DMS114 treated with DMSO at 0.1 percent for 48 hours (cell line): ENCODE results near the gene SLC34A3.

ENCODE experiments used
- DNase-seq: peaks from one replicate; lab custom pipeline; 2025; ENCODE audit not compliant: unreplicated experiment; lab: John Stamatoyannopoulos, UW

Gene SLC34A3

GRCh38 chr9:137230705-137231371 is at the start of gene SLC34A3:
Gene SLC34A3 (plus strand): TSS chr9:137230901. CDS start chr9:137231703, 802 bp downstream.
- DNase-seq, result no peak

GRCh38 chr9:137181680-137182079 is 49.0 kb upstream of the SLC34A3 start:
- DNase-seq, result no peak

DNA sequence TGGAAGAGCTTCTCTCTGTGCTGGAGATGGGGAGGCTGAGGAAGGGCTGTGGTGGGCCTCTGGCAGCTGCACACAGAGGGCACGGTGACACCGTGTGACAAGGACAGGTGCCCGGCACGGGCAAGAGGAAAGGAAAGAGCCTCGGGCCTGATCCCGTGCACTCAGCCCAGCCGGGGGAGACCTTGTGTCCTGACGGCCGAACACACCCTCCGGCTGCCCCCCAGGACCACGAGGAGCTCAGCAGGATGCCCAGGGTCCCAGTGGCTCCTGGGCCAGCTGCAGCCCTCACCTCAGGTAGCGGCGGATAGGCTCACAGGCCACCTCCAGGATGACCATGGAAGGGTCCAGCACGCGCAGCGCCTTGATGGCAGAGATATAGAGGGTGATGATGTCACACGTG is 47.9 kb upstream of the SLC34A3 start:
- no peak for DNase-seq

DNA sequence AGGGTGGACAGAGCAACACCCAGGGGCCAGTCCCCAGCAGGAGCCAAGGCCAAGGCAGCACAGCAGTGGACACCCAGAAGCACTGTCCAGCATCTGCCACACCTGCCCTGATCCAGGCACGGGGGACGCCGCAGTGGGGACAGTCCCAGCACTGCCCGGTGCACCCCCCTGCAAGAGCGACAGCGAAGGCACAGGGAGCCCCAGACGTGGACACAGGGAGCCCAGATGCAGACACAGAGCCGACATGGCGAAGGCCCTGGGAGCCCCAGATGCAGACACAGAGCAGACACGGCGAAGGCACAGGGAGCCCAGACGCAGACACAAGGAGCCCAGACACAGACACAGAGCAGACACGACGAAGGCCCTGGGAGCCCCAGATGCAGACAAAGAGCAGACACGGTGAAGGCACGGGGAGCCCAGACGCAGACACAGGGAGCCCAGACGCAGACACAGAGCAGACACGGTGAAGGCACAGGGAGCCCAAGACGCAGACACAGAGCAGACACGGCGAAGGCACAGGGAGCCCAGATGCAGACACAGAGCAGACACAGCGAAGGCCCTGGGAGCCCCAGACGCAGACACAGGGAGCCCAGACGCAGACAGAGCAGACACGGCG is 46.6 kb upstream of the SLC34A3 start:
- no peak for DNase-seq

- no peak for DNase-seq
Measured at GRCh38 chr9:137184881-137185660, 45.6 kb upstream of the SLC34A3 start.

DNA sequence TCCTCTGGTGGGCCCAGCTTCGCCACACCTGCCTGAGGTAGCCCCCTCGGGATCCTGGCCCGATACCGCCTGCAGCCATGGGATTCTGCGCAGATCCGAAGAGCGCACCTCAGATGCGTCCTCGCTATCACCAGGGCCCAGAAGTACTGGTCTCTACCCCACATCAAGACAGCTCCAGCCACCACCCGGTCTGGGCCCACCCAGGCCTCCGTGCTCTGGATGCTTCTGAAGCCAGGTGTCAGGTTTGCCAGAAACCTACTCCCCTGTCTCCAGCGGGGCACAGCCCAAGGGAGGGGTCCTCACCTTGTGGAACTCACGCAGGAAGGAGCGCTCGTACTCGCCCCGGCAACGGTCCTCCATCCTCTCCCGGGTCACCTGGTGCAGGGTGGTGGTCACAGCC is 44.8 kb upstream of the SLC34A3 start:
- DNase-seq, result no peak

DNA sequence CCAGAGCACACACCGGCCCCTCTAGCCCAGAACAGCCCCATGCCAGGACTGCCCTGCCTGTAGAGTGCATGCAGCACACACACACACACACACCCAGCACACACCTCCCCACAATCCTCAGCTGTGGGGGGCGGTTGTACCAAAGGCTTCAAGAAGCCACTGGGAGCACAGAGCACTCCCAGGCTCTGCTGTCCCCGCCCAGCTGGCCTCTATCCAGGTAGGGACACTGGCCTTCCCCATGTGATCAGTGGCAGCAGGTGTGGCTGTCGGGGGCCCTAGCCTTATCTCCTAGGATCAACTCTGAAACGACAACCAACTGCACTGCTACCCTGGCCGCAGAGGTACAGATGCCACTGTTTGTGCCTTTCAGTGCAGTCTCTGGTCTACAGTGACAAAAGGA is 44.3 kb upstream of the SLC34A3 start:
- no peak for DNase-seq

- no peak for DNase-seq
Measured at GRCh38 chr9:137187386-137187785, 43.3 kb upstream of the SLC34A3 start.

DNA sequence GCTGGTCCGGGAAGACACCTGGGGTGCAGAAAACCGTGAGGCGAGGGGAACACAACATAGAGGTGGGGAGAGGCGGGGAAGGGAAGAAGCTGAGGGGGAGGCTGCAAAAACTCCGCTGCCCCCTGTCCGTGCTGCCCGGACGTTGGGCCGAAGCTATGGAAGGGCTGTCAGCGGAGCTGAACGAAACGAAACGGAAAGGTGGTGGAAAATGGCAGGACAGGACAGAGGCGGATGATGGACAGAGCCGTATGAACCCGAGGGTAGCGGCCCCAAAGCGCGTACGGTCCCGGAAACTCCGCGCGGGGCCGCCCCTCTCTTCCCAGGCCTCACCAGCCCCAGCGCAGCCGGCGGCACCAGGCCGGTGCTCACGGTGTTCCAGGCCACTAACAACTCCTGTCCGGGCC is 42.6 kb upstream of the SLC34A3 start:
- DNase-seq, result no peak

GRCh38 chr9:137188490-137189296 is 42.0 kb upstream of the SLC34A3 start, which contains the start of the genes ANAPC2 and SSNA1:
Gene ANAPC2 (minus strand): TSS chr9:137188560. CDS start chr9:137188532, 28 bp downstream.
Gene SSNA1 (plus strand): TSS chr9:137188676. CDS start chr9:137188727, 51 bp downstream.
- DNase-seq, result peak; percentile 61

GRCh38 chr9:137189297-137190295 is 41.1 kb upstream of the SLC34A3 start:
- DNase-seq, result no peak

- no peak for DNase-seq
Measured at GRCh38 chr9:137190315-137190856, 40.3 kb upstream of the SLC34A3 start.

- DNase-seq, result no peak
Measured at GRCh38 chr9:137191245-137191644, 39.5 kb upstream of the SLC34A3 start.

- no peak for DNase-seq
Measured at GRCh38 chr9:137191691-137192447, 38.8 kb upstream of the SLC34A3 start.

DNA sequence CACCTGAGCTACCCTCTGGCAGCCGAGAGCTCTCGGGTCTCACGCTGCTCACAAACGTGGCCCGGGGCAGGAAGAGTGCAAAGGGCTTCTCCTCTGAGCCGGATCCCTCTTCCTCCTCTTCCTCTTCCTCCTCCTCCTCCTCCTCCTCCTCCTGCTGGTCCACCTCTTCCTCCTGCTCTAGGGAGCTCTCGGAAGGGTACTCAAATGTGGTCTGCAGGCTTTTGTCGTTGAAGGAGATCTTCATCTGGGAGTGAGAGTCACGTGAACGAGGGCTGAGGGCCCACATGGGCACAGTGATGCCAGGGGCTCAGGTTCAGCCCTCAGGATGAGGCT is 38.3 kb upstream of the SLC34A3 start:
- DNase-seq, result no peak

DNA sequence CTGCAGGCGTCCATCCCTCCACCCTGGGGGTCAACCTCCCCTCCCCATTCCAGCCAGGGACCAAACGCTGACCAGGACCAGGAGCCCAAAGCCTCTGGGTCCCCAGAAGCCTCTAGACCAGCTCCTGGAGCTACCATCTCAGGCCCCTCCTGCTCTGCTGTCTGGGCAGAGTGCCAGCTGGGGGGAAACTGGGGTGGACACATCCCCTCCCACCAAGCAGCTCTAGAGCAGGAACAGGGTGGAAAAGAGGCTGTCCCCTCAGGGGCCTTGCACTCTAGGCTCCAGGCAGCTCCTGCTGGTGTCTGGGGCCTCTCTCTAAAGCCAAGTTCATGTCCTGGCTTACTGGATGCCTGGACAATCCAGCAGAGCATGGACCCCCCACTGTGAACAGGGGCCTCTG is 37.8 kb upstream of the SLC34A3 start:
- DNase-seq, result no peak

GRCh38 chr9:137193771-137194170 is 36.9 kb upstream of the SLC34A3 start:
- no peak for DNase-seq

DNA sequence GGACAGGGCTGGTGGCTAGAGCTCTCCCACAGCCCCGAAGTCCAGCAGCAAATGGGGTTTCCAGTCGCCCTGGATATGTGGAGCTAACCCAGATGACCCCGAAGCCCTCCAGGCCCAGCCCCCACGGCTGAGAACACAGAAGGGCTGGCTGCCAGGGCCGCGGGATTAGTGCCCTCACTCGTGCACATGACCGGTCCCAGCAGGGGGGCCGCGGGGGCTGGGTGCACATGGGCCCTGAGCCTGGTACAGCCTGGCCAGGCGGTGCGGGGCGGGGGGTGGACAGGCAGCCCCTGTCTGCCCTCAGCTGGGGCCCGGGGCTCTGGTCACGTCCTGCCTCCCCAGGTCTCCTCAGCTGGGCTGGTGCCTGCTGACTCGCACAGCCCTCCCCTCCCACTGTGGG is 36.3 kb upstream of the SLC34A3 start:
- no peak for DNase-seq

DNA sequence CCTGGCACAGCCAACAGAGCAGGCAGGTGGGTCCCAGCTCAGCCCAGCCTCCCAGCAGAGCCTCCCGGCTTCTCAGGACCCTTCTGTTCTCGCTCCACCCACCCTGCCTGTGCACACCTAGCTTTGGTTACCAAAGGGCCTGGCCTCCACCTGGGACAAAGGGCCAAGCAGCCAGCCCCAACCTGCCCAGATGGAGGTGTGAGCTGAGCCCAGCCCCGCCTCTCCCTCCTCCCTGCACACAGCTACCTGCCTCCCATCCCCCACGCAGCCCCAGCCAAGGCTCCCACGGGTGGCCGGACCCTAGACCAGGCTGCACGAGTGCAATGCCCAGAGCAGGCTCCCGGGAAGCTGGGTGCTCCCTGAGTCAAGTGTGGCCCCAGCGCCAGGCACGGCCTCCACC is 35.8 kb upstream of the SLC34A3 start:
- DNase-seq, result no peak
